ENCODE measurements around the gene DIAPH3.

- TF ChIP-seq CTCF (IDR thresholded peaks at IDR 0.05) (no peak), POLR2AphosphoS5 (IDR thresholded peaks at IDR 0.05) (no peak), POLR2A (IDR thresholded peaks at IDR 0.05) (no peak)
Measured at GRCh38 chr13:59856281-59856810, 307.4 kb downstream of the DIAPH3 start.

All from breast epithelium (tissue), 3 donors.